Prostate gland (tissue), 2 donors: ENCODE results near the gene CRIP2. TPM values are rescaled to one million over a fixed set of nuclear protein-coding genes. Genes with fewer than 3 reads are reported as not detected.

Source experiments
- DNase-seq: peaks from one replicate; pipeline ENCODE4 v3.0.0-alpha.2; 2019; ENCODE audit warnings: low spot score
- H3K27ac ChIP-seq, 2 donors: fragments of 200-600 bp; sonication (generic); 2 replicates each; pipeline ENCODE4 v1.5.1; 2017 to 2019
- H3K27me3 ChIP-seq: fragments of 200-600 bp; sonication (generic); replicated peaks from 2 replicates; pipeline ENCODE4 v1.5.1; 2019; ENCODE audit not compliant: insufficient read depth
- H3K36me3 ChIP-seq, 2 donors: fragments of 200-600 bp; sonication (generic); 1 replicate in 1 of 2; 2 replicates in 1 of 2; pipeline versions ENCODE4 v1.5.1 to v1.8.1; 2017 to 2019
- H3K4me1 ChIP-seq: fragments of 200-600 bp; sonication (generic); replicated peaks from 2 replicates; pipeline ENCODE4 v1.5.1; 2019
- H3K4me3 ChIP-seq, 2 donors: fragments of 200-600 bp; sonication (generic); 2 replicates each; pipeline ENCODE4 v1.5.1; 2017 to 2019
- H3K9me3 ChIP-seq: fragments of 200-600 bp; sonication (generic); 2 replicates; pipeline ENCODE4 v1.5.1; 2017
- POLR2A ChIP-seq: fragments of 450-650 bp; IDR thresholded peaks from one replicate; pipeline ENCODE4 v1.6.1; 2016; ENCODE audit warnings: antibody characterized with exemption, mild to moderate bottlenecking
- POLR2AphosphoS5 ChIP-seq: sonication (generic); formaldehyde crosslinking; IDR thresholded peaks from one replicate; pipeline ENCODE4 v1.6.1; 2017; ENCODE audit warnings: antibody characterized with exemption
- WGBS: methylation state at CpG from one replicate; pipeline ENCODE4 v1.1.5; 2018; 5-methylcytosine and 5-hydroxymethylcytosine counted together
- intact Hi-C: fragments of 100-400 bp; cut with DNase I; formaldehyde crosslinking; loops from one replicate; pipeline ENCODE4 v1.14.2; 2022
- total RNA-seq, 2 donors: library from RNA; depleted of rRNA; stranded (reverse); fragments of >200 nt; gene quantifications; one replicate each; pipeline ENCODE4 v1.1.0, GENCODE V29; 2016
- TF ChIP-seq, protein P1 (sequence below), 4 experiments: fragments of 200-600 bp in 2 of 4; fragments of 450-650 bp in 2 of 4; sonication (generic) in 2 of 4; IDR thresholded peaks; 1 replicate in 3 of 4; 2 replicates in 1 of 4; pipeline ENCODE4 v1.5.1; 2016 to 2019; ENCODE audit warnings: antibody characterized with exemption in 4 of 4, mild to moderate bottlenecking in 2 of 4, moderate library complexity in 2 of 4

CRIP2 gene
- total RNA-seq, 2 donors from 2014 or later = 86.7 to 134 TPM

DNA sequence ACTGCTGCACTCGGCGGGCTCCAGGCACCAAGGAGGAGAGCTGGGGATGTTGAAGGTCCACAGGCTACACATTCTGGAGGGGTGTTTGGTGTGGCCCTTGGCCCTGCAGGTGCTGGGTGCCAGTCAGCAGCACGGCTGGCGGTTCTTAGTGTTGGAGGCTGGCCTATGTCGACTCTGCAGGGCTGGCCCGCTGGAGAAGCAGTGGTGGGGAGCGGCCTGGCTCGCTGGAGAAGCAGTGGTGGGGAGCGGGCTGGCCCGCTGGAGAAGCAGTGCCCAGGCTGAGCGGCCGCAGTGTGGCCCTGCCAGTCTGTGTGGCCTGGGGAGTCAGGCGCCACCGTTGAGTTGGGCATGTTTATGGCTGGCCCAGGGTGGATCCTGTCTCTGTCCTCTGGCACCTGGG is 27.6 kb upstream of the CRIP2 start:
- Histone ChIP-seq H3K27ac (no peak overlapping the region), H3K27me3 (no peaks in the 10 kb centered on the region), H3K9me3 (no peaks in the 10 kb centered on the region), H3K4me1 (no peaks in the 10 kb centered on the region), H3K4me3 (no peak overlapping the region), H3K36me3 (peaks cover 4 to 7% of the 10 kb centered on the region in 2 donors)
- intact Hi-C loops = loop anchor here (5.0 kb wide), 1 partner anchor 45 kb away; the partner anchor contains the start of gene TEDC1
- 79% methylated on average over 14 of the region's 14 CpGs for WGBS
- TF ChIP-seq, protein P1, sequence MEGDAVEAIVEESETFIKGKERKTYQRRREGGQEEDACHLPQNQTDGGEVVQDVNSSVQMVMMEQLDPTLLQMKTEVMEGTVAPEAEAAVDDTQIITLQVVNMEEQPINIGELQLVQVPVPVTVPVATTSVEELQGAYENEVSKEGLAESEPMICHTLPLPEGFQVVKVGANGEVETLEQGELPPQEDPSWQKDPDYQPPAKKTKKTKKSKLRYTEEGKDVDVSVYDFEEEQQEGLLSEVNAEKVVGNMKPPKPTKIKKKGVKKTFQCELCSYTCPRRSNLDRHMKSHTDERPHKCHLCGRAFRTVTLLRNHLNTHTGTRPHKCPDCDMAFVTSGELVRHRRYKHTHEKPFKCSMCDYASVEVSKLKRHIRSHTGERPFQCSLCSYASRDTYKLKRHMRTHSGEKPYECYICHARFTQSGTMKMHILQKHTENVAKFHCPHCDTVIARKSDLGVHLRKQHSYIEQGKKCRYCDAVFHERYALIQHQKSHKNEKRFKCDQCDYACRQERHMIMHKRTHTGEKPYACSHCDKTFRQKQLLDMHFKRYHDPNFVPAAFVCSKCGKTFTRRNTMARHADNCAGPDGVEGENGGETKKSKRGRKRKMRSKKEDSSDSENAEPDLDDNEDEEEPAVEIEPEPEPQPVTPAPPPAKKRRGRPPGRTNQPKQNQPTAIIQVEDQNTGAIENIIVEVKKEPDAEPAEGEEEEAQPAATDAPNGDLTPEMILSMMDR (IDR thresholded peaks at IDR 0.05) = no peak
- TF ChIP-seq POLR2A (no peak), POLR2AphosphoS5 (no peak)
- no peak for DNase-seq

DNA sequence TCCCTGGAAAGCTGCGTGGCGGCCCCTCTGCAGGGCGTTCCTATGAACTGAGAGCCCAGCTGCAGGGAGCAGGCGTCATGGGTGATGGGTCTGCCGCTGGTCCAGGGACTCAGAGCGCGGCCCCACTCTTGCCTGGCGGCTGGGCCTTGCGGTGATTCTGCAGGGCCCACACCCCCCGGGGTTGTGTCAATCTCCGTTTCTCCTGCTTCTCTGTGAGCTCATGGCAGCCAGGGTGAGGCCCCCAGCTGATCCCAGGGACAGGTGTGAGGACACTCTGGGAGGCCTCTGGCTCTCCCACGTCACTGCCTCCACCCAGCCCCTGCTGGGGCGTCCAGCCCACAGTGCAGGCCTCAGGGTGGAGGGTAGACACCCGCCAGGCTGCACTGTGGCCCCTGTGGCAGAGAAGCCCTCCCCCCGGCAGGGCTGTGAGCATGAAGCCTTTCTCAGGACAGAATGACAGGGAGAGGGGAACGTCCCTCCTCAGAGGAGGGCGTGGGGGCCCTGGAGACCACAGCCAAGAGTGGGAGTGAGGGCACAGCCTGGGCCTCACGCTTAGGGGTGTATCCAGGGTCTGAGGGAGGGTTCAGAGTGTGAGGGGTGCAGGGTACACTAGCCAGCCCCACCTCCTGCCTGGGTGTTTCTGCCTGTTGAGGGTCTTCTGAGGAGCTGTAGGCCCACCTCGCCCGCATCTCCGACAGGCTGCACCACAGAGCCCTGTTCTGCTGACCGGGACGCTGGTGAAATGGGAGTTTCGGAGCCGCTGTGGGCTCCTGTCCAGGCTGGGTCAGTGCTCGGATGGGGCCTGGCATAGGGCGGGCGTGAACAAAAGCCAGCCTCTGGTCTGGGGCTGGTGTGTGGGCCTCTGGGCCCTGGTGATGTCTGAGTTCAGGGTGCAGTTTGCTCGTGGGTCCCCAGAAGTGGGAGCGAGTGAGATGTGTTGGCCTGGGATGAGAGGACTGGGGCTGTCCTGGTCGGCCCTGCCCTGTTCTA is 26.7 kb upstream of the CRIP2 start:
- WGBS = 82% methylated on average over 28 of the region's 31 CpGs
- Histone ChIP-seq H3K4me3 (no peak overlapping the region), H3K27ac (no peak overlapping the region), H3K27me3 (no peaks in the 10 kb centered on the region), H3K9me3 (no peaks in the 10 kb centered on the region), H3K4me1 (no peaks in the 10 kb centered on the region), H3K36me3 (peaks cover 4 to 7% of the 10 kb centered on the region in 2 donors)
- intact Hi-C loops = loop anchor here (5.0 kb wide), 1 partner anchor 44 kb away; the partner anchor contains the start of gene TEDC1
- TF ChIP-seq, protein P1 (IDR thresholded peaks at IDR 0.05) = no peak
- no peak for TF ChIP-seq POLR2A
- DNase-seq = no peak

DNA sequence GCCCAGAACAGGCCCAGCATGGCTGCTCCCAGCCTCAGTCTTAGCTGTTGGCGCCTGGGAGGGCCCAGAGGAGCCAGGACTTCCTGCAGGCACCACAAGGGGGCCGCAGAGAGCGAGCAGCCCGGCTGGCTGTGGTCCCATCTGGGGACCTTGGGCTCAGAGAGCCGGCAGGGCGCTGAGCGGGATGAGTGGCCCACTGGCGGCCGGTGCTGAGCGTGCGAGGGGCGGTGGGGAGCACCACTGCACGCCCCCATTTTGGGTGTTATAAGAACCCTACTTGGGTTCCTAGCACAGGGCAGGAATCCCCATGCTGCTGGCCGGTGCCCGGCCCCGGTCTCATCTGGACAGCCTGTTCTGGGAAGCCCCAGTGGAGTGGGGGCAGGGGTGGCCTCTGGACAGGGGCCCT is 25.9 kb upstream of the CRIP2 start:
- Histone ChIP-seq H3K27ac (no peak overlapping the region), H3K4me3 (no peak overlapping the region), H3K36me3 (peaks cover 4 to 7% of the 10 kb centered on the region in 2 donors), H3K4me1 (no peaks in the 10 kb centered on the region), H3K27me3 (no peaks in the 10 kb centered on the region), H3K9me3 (no peaks in the 10 kb centered on the region)
- 33% methylated on average over 15 of the region's 16 CpGs for WGBS
- intact Hi-C loops = loop anchor here (5.0 kb wide), 1 partner anchor 44 kb away; the partner anchor contains the start of gene TEDC1
- TF ChIP-seq POLR2A (no peak), POLR2AphosphoS5 (peak; percentile 31)
- TF ChIP-seq, protein P1 (IDR thresholded peaks at IDR 0.05) = peak; percentile 76 to 90 (median 82)
- peak; percentile 47 for DNase-seq

DNA sequence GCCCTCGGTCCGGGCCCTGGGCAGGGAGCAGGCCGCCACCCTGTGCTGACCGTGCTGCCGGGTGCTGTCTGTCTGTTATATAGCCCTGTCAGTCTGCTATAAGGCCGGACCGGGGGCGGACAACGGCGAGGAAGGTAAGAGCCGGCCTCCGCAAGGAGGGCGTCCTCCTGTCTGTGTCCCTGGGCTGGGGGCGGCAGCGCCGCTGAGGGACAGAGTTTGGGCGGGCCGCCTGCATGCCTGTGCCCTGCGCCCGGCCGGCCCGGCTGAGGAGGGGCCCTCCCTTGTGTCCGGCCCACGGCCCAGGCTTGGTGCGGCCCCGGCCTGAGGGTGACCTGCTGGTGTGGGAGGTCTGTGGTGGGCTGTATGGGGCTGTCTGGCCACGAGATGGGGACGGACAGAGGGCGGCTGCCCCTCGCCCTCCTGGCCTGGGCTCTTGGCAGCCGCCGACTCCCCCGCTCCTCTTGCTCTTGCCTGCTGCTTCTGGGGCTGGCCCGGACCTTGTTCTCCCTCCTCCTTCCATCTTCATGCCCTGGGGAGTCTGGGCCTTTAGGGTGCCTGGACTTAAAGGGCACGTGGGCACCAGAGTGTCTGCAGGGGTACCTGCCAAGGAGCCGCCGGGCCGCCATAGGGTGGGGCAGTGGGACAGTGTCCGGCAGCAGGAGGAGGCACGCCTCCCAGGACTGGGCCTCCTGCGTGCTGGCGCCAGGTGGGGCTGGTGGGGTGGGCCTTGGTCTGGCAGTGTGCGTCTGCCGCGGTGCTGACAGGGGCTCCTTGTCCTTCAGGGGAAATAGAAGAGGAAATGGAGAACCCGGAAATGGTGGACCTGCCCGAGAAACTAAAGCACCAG is 25.1 kb upstream of the CRIP2 start:
- no peak overlapping the region for H3K27ac ChIP-seq
- DNase-seq = no peak
- H3K4me3 ChIP-seq = no peak overlapping the region
- peaks cover 4 to 7% of the 10 kb centered on the region in 2 donors for H3K36me3 ChIP-seq
- intact Hi-C loops = loop anchor here (5.0 kb wide), 1 partner anchor 43 kb away; the partner anchor contains the start of gene TEDC1
- TF ChIP-seq POLR2AphosphoS5 (no peak), POLR2A (no peak)
- TF ChIP-seq, protein P1 (IDR thresholded peaks at IDR 0.05) = no peak
- no peaks in the 10 kb centered on the region for H3K4me1 ChIP-seq
- no peaks in the 10 kb centered on the region for H3K27me3 ChIP-seq
- WGBS = 93% methylated on average over 31 of the region's 47 CpGs
- H3K9me3 ChIP-seq = no peaks in the 10 kb centered on the region
